HL-60 (cell line): ENCODE data around the gene SORBS2.

Source experiments
- POLR2AphosphoS5 ChIP-seq: IDR thresholded peaks from 2 replicates; pipeline ENCODE4 v1.6.1; 2012; ENCODE audit warnings: low read depth
- SPI1 ChIP-seq: IDR thresholded peaks from 2 replicates; pipeline ENCODE4 v1.6.1; 2012; ENCODE audit warnings: low read depth, mild to moderate bottlenecking, borderline replicate concordance
- TF ChIP-seq, protein P1 (sequence below): IDR thresholded peaks from one replicate; pipeline ENCODE4 v1.5.1; 2011; ENCODE audit warnings: low read length, control low read depth, inconsistent platforms; ENCODE audit not compliant: insufficient read depth

DNA sequence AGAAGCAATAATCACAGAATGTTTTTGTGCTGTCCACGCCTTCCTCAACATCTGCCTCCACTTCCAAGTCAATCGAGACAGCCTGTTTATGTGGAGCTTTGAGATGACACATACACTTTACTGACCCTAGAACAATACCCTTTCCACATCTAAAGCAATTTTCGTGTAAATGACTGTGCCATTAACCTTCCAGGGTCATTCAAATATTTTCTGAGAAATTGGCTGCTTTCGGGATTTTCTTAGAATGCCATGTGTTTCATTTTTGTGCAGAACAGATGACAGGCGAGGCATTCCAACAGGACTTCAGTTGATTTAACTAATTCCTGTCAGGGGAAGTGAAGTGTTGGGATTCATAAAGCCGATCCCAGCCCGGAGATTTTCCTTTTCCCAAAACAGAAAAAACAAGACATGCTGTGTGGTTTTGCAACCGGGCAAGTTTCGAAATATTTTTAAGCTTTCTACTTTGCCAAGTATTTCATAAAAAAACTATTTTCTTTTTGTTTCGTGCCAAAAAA, 73.9 kb downstream of the SORBS2 start:
- TF ChIP-seq, protein P1, sequence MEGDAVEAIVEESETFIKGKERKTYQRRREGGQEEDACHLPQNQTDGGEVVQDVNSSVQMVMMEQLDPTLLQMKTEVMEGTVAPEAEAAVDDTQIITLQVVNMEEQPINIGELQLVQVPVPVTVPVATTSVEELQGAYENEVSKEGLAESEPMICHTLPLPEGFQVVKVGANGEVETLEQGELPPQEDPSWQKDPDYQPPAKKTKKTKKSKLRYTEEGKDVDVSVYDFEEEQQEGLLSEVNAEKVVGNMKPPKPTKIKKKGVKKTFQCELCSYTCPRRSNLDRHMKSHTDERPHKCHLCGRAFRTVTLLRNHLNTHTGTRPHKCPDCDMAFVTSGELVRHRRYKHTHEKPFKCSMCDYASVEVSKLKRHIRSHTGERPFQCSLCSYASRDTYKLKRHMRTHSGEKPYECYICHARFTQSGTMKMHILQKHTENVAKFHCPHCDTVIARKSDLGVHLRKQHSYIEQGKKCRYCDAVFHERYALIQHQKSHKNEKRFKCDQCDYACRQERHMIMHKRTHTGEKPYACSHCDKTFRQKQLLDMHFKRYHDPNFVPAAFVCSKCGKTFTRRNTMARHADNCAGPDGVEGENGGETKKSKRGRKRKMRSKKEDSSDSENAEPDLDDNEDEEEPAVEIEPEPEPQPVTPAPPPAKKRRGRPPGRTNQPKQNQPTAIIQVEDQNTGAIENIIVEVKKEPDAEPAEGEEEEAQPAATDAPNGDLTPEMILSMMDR, result no peak
- no peak for TF ChIP-seq POLR2AphosphoS5
- no peak for TF ChIP-seq SPI1
